HG02840 (cell line): ENCODE measurements around the gene CAPN14.

Experiments used
- ATAC-seq: cut with Tn5 transposase; IDR thresholded peaks from one replicate; pipeline ENCODE4 v1.9.1; 2021; ENCODE audit warnings: mild to moderate bottlenecking, moderate library complexity, moderate number of reproducible peaks; ENCODE audit not compliant: unreplicated experiment, low FRiP score

Gene CAPN14

GRCh38 chr2:31227711-31228125 lies 10.4 kb upstream of the CAPN14 start:
- no peak for ATAC-seq

- no peak for ATAC-seq
These were observed 9.8 kb upstream of the CAPN14 start for GRCh38 chr2:31227110-31227509.

- ATAC-seq: no peak
These were observed 9.0 kb upstream of the CAPN14 start for GRCh38 chr2:31226266-31226665.

GRCh38 chr2:31223749-31224148 lies 6.4 kb upstream of the CAPN14 start:
- ATAC-seq: no peak

GRCh38 chr2:31223026-31223425 lies 5.7 kb upstream of the CAPN14 start:
- ATAC-seq: no peak

GRCh38 chr2:31222071-31222470 lies 4.8 kb upstream of the CAPN14 start:
- ATAC-seq: no peak

- ATAC-seq: no peak
These were observed 4.2 kb upstream of the CAPN14 start for GRCh38 chr2:31221544-31221943.

- ATAC-seq: peak; percentile 75
These were observed 2.0 kb upstream of the CAPN14 start for GRCh38 chr2:31219131-31219969.

GRCh38 chr2:31216734-31217133 lies 581 bp downstream of the CAPN14 start:
- no peak for ATAC-seq

- ATAC-seq: no peak
These were observed 2.8 kb downstream of the CAPN14 start for GRCh38 chr2:31214444-31214915.

GRCh38 chr2:31213601-31214443 lies 3.5 kb downstream of the CAPN14 start:
- no peak for ATAC-seq

- ATAC-seq: no peak
These were observed 4.4 kb downstream of the CAPN14 start for GRCh38 chr2:31212659-31213600.

- no peak for ATAC-seq
These were observed 9.1 kb downstream of the CAPN14 start for GRCh38 chr2:31208240-31208639.

- ATAC-seq: no peak
These were observed 9.5 kb downstream of the CAPN14 start for GRCh38 chr2:31207790-31208189.

GRCh38 chr2:31205613-31206012 lies 11.7 kb downstream of the CAPN14 start:
- ATAC-seq: no peak

- ATAC-seq: no peak
These were observed 12.1 kb downstream of the CAPN14 start for GRCh38 chr2:31205186-31205585.

- no peak for ATAC-seq
These were observed 12.5 kb downstream of the CAPN14 start for GRCh38 chr2:31204783-31205182.

- no peak for ATAC-seq
These were observed 13.4 kb downstream of the CAPN14 start for GRCh38 chr2:31203916-31204315.

GRCh38 chr2:31202833-31203232 lies 14.5 kb downstream of the CAPN14 start:
- ATAC-seq: no peak

GRCh38 chr2:31202041-31202440 lies 15.3 kb downstream of the CAPN14 start:
- ATAC-seq: no peak
